ENCODE data around the gene DPP4.

The DPP4 gene

DNA sequence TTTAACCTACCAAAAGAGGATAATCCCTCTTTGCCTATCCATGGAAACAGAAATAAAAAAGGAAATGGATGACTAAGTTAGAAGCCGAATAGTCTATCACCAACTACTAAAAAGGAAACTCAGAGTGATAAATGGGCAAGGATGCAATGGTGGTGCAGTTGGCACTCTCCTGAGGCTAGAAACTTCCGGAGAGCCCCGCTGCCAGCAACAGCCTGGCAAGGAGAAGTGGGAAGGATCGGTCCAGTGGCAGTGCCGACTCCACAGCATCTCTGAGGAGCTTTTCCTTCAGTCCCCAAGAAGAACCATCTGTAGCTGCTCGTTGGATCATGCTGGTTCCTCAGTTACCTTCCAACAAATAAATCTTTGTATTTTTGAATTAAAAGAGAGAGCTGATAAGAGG, 74.7 kb downstream of the DPP4 start:
- Histone ChIP-seq H3K27ac (ENCODE audit: low read depth, low read length, severe bottlenecking) (no peak overlapping the region), H3K4me1 (ENCODE audit: control insufficient read depth, insufficient read depth, low read length, poor library complexity, severe bottlenecking) (no peaks in the 10 kb centered on the region), H3K36me3 (ENCODE audit: control insufficient read depth, insufficient read depth, low read length) (no peaks in the 10 kb centered on the region), H3K9me3 (ENCODE audit: control insufficient read depth, low read length) (no peaks in the 10 kb centered on the region), H3K4me3 (ENCODE audit: extremely low read depth, insufficient read depth, low read length, poor library complexity, severe bottlenecking) (no peak overlapping the region)
- WGBS, 2 experiments (ENCODE audit: insufficient coverage in 2 of 2) = 84 to 89% methylated on average over 3 to 5 of the region's 6 CpGs

DNA sequence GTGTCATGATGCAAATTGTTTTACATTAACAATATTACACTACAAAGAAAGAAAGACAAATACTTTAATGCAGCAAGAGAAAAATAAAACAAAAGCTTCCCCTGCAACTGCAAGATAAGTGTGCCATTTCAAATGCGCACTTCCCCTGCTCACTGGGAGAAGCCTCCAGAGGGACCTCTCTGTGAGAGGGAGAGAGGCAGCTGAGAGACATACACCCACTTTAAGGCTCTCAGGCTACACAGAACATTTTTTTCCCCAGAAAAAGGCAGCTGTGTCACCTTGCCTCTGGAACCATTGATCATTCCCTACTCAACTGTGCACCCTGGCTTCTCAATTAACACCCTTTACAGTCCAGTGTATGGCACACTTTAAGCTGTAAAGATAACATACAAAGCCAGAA, 75.2 kb downstream of the DPP4 start:
- Histone ChIP-seq H3K4me3 (ENCODE audit: extremely low read depth, insufficient read depth, low read length, poor library complexity, severe bottlenecking) (no peak overlapping the region), H3K27ac (ENCODE audit: low read depth, low read length, severe bottlenecking) (no peak overlapping the region), H3K9me3 (ENCODE audit: control insufficient read depth, low read length) (no peaks in the 10 kb centered on the region), H3K36me3 (ENCODE audit: control insufficient read depth, insufficient read depth, low read length) (no peaks in the 10 kb centered on the region), H3K4me1 (ENCODE audit: control insufficient read depth, insufficient read depth, low read length, poor library complexity, severe bottlenecking) (no peaks in the 10 kb centered on the region)
- WGBS, 2 experiments (ENCODE audit: insufficient coverage in 2 of 2) = no CpG with 5 or more reads among the region's 1 CpG

DNA sequence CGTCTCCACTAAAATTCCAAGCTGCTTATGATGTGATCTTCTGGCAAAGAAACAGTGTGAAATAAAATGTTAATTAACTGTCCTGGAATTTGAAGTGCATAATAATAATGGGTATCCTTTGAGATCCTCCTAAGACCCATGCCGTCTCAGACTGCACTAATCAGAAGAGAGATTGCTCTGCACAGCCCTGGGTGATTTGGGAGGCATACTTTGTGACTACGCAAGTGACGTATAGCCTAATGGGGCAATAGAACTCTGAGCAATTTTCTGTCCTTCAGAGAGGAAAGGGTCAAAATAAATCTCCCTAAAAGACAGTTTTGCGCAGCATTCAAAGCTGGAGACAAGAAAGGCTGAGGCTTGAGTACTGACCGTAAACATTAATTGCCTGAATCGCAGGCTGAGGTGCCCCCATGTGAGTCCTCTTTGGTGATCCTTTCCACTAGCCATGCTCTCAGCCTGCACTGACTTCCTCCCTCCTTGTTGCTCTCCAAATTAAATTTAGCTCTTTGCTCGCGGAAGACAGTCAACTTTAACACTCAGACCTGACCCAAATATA, 76.0 kb downstream of the DPP4 start:
- H3K4me3 ChIP-seq (ENCODE audit: extremely low read depth, insufficient read depth, low read length, poor library complexity, severe bottlenecking) = no peak overlapping the region
- no peaks in the 10 kb centered on the region for H3K9me3 ChIP-seq (ENCODE audit: control insufficient read depth, low read length)
- WGBS, 2 experiments (ENCODE audit: insufficient coverage in 2 of 2) = 77 to 84% methylated on average over 8 of the region's 9 CpGs
- H3K36me3 ChIP-seq (ENCODE audit: control insufficient read depth, insufficient read depth, low read length) = no peaks in the 10 kb centered on the region
- H3K4me1 ChIP-seq (ENCODE audit: control insufficient read depth, insufficient read depth, low read length, poor library complexity, severe bottlenecking) = no peaks in the 10 kb centered on the region
- no peak overlapping the region for H3K27ac ChIP-seq (ENCODE audit: low read depth, low read length, severe bottlenecking)

DNA sequence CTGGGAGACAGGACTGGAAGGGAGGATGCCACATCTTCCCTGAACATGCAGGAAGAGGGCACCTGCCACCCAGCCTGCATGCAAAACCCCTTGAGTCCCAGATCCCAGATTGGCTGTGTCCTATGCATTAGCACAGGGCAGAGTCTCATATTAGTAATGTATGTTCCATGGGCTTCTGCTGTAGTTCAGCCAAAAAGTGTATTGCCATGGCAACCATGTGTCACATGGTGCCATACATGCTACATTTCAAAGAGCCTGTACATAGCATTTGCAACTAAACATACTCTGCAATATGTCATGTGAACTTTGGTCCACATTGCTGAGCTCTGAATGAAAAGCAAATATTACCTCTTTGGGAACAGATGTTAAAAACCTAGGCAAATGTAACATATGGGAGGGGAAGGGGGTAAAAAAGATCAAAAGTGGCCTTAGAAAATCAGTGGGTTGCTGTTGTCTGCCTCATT, 78.4 kb downstream of the DPP4 start:
- Histone ChIP-seq H3K9me3 (ENCODE audit: control insufficient read depth, low read length) (no peaks in the 10 kb centered on the region), H3K4me1 (ENCODE audit: control insufficient read depth, insufficient read depth, low read length, poor library complexity, severe bottlenecking) (no peaks in the 10 kb centered on the region), H3K36me3 (ENCODE audit: control insufficient read depth, insufficient read depth, low read length) (no peaks in the 10 kb centered on the region), H3K27ac (ENCODE audit: low read depth, low read length, severe bottlenecking) (no peak overlapping the region), H3K4me3 (ENCODE audit: extremely low read depth, insufficient read depth, low read length, poor library complexity, severe bottlenecking) (no peak overlapping the region)

DNA sequence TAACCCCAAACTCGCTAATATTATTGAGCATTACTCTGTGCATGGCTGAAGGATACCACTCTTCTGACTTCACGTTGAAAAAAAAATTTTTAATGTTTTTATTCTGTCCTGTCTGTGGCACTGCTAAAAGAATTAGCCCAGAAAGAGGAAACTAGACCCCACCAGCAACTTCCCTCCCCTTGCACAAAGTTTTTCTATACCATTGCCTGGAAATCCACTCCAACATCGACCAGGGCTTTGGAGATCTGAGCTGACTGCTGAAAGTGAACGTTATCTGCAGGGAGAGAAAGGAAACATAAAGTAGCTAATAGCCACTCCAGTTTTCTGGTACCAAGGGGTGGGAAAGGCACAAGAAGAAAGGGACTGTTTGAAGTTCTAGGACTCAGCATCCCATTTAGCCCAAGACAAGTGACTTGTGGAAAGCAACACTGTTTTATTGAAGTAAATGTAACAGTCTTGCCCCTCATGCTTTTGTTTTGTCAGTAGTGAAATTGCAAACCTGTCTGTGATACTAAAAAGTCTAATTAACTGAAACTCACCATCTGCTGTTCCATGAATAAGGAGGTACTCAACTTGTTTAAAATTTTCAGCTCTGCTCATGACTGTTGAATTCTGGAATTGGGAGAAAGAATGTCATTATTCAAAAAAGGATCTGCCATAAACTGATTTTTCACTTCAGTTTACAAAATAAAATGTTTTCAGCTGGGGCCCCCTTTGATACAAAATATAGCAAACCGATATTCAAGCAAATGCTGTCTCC, 79.1 kb downstream of the DPP4 start:
- Histone ChIP-seq H3K36me3 (ENCODE audit: control insufficient read depth, insufficient read depth, low read length) (no peaks in the 10 kb centered on the region), H3K4me3 (ENCODE audit: extremely low read depth, insufficient read depth, low read length, poor library complexity, severe bottlenecking) (no peak overlapping the region), H3K9me3 (ENCODE audit: control insufficient read depth, low read length) (no peaks in the 10 kb centered on the region), H3K4me1 (ENCODE audit: control insufficient read depth, insufficient read depth, low read length, poor library complexity, severe bottlenecking) (no peaks in the 10 kb centered on the region), H3K27ac (ENCODE audit: low read depth, low read length, severe bottlenecking) (no peak overlapping the region)
- WGBS, 2 experiments (ENCODE audit: insufficient coverage in 2 of 2) = 89% methylated on average over 2 to 3 of the region's 5 CpGs

DNA sequence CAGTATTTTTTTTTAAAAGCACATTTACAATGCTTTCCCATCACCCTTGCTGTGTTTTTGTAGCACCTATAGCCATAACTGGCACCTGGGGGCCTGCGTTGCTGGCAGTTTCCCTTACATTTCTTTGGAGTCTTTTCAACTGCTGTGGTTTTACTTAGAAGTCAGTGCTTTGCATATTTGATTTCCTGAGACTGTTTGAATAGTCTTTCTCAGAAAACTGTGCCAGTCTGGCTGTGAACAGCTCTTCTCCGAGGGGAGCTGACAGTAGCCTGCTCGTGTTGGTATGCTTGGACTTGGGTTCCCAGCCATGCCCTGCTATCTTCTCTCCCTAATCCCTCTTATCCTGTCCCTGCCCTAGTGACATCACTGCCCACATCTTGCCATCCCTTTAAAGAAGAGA, 81.5 kb downstream of the DPP4 start:
- Histone ChIP-seq H3K4me3 (ENCODE audit: extremely low read depth, insufficient read depth, low read length, poor library complexity, severe bottlenecking) (no peak overlapping the region), H3K27ac (ENCODE audit: low read depth, low read length, severe bottlenecking) (no peak overlapping the region), H3K9me3 (ENCODE audit: control insufficient read depth, low read length) (no peaks in the 10 kb centered on the region), H3K4me1 (ENCODE audit: control insufficient read depth, insufficient read depth, low read length, poor library complexity, severe bottlenecking) (no peaks in the 10 kb centered on the region), H3K36me3 (ENCODE audit: control insufficient read depth, insufficient read depth, low read length) (no peaks in the 10 kb centered on the region)
- 90 to 100% methylated on average over 1 of the region's 3 CpGs for WGBS, 2 experiments (ENCODE audit: insufficient coverage in 2 of 2)

DNA sequence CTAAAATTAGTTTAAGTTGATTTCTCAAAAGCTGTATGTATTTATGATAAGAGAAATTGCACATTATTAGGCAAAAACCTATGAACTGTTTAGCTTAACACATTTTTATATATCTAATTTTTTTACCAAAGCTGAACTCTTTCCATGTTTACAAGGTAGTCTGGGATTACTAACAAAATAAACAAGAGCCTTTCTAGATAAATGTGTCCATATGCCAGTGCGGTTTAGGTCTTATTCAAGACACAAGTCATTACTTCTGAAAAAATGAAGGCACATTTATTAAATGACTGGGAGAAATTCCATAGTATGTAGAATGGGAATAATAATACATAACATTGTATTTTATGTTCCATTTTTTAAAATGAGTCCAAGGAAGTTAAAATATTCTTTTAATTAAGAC, 82.0 kb downstream of the DPP4 start:
- H3K4me3 ChIP-seq (ENCODE audit: extremely low read depth, insufficient read depth, low read length, poor library complexity, severe bottlenecking) = no peak overlapping the region
- no peaks in the 10 kb centered on the region for H3K4me1 ChIP-seq (ENCODE audit: control insufficient read depth, insufficient read depth, low read length, poor library complexity, severe bottlenecking)
- H3K27ac ChIP-seq (ENCODE audit: low read depth, low read length, severe bottlenecking) = no peak overlapping the region
- no peaks in the 10 kb centered on the region for H3K9me3 ChIP-seq (ENCODE audit: control insufficient read depth, low read length)
- H3K36me3 ChIP-seq (ENCODE audit: control insufficient read depth, insufficient read depth, low read length) = no peaks in the 10 kb centered on the region
- no CpG with 5 or more reads among the region's 1 CpG for WGBS, 2 experiments (ENCODE audit: insufficient coverage in 2 of 2)

DNA sequence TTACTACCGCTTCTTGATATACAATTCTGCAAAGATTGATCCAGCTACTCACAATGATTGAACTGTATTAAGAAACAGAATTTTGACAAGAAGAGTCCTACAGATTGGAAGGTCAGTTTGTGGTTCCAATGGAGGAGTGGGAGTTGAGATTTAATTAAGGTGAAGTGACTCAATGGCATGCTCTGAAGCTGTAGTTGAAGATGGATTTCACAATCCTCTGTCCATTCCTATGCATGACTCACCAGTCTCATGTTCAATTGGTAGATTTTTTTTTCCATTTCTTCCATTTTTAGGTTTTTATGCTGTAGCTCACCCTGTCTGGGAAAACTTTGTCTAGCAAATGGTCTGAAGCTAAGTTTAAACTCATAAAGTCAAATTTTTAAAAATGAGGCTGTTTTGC, 83.3 kb downstream of the DPP4 start:
- no peaks in the 10 kb centered on the region for H3K36me3 ChIP-seq (ENCODE audit: control insufficient read depth, insufficient read depth, low read length)
- H3K4me1 ChIP-seq (ENCODE audit: control insufficient read depth, insufficient read depth, low read length, poor library complexity, severe bottlenecking) = no peaks in the 10 kb centered on the region
- WGBS, 2 experiments (ENCODE audit: insufficient coverage in 2 of 2) = no CpG with 5 or more reads among the region's 1 CpG
- H3K4me3 ChIP-seq (ENCODE audit: extremely low read depth, insufficient read depth, low read length, poor library complexity, severe bottlenecking) = no peak overlapping the region
- no peak overlapping the region for H3K27ac ChIP-seq (ENCODE audit: low read depth, low read length, severe bottlenecking)
- no peaks in the 10 kb centered on the region for H3K9me3 ChIP-seq (ENCODE audit: control insufficient read depth, low read length)

DNA sequence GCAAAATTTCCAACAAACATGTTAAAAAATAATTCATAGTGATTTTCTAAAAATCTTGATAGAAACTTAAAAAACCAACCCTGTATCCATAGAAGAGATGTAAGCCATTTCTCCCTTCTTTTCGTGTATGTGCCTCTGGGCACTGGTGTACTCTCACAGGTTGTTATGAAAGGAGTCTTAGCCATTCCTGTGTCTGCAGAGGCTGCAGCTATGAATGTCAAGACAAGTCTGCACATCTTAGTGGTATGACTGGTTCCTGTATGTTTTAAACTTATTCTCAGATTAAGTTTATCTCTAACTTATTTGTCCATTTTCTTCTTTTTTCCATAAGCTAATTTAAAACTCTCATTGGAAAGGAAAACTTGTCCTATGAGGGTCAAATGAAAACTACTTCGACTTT, 84.0 kb downstream of the DPP4 start:
- no peak overlapping the region for H3K27ac ChIP-seq (ENCODE audit: low read depth, low read length, severe bottlenecking)
- no peak overlapping the region for H3K4me3 ChIP-seq (ENCODE audit: extremely low read depth, insufficient read depth, low read length, poor library complexity, severe bottlenecking)
- WGBS, 2 experiments (ENCODE audit: insufficient coverage in 2 of 2) = 80% methylated on average over 1 of the region's 2 CpGs; no CpG with 5 or more reads in 1 of the 2 experiments
- H3K36me3 ChIP-seq (ENCODE audit: control insufficient read depth, insufficient read depth, low read length) = no peaks in the 10 kb centered on the region
- H3K9me3 ChIP-seq (ENCODE audit: control insufficient read depth, low read length) = no peaks in the 10 kb centered on the region
- H3K4me1 ChIP-seq (ENCODE audit: control insufficient read depth, insufficient read depth, low read length, poor library complexity, severe bottlenecking) = no peaks in the 10 kb centered on the region

DNA sequence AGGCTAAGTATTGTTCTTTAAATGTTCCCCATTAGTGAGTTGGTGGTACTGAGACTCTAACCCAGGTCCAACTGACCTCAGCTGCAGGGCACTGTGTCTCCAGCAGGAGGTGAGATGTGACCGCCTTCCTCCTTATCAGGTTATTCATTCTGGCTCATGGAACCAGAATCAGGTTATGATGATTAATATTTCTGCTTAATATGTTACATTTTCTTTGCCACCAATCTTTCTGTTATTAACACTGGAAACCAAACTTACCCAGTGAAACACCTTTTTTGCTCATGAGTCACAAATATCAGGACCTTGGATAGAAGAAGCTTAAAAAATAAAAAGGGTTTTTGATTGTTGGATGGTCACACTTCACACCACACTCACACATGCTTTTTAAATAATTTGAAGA, 85.4 kb downstream of the DPP4 start:
- Histone ChIP-seq H3K36me3 (ENCODE audit: control insufficient read depth, insufficient read depth, low read length) (no peaks in the 10 kb centered on the region), H3K27ac (ENCODE audit: low read depth, low read length, severe bottlenecking) (no peak overlapping the region), H3K4me1 (ENCODE audit: control insufficient read depth, insufficient read depth, low read length, poor library complexity, severe bottlenecking) (no peaks in the 10 kb centered on the region), H3K4me3 (ENCODE audit: extremely low read depth, insufficient read depth, low read length, poor library complexity, severe bottlenecking) (no peak overlapping the region), H3K9me3 (ENCODE audit: control insufficient read depth, low read length) (no peaks in the 10 kb centered on the region)
- no CpG with 5 or more reads among the region's 1 CpG for WGBS, 2 experiments (ENCODE audit: insufficient coverage in 2 of 2)

DNA sequence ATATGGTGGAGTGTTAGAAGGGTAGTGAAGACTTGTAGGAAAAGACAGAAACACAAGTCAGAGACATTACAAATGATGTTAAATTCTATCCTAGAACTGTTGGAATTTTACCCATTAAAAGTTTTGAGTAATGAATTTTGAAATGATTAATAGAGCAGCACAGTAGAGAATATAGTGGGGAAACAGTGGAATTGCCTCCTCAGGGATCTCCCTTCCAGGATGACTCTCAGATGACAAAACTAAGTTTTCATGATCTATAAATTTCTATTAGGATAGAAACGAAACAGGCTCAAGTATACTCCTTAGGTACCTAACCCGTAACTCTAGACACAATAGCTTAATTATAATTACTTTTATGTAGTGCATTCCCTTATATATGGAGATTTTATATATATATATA, 86.7 kb downstream of the DPP4 start:
- H3K9me3 ChIP-seq (ENCODE audit: control insufficient read depth, low read length) = no peaks in the 10 kb centered on the region
- H3K27ac ChIP-seq (ENCODE audit: low read depth, low read length, severe bottlenecking) = no peak overlapping the region
- no peaks in the 10 kb centered on the region for H3K36me3 ChIP-seq (ENCODE audit: control insufficient read depth, insufficient read depth, low read length)
- H3K4me3 ChIP-seq (ENCODE audit: extremely low read depth, insufficient read depth, low read length, poor library complexity, severe bottlenecking) = no peak overlapping the region
- H3K4me1 ChIP-seq (ENCODE audit: control insufficient read depth, insufficient read depth, low read length, poor library complexity, severe bottlenecking) = no peaks in the 10 kb centered on the region
- WGBS, 2 experiments (ENCODE audit: insufficient coverage in 2 of 2) = no CpG with 5 or more reads among the region's 2 CpGs
